K562 (cell line): ENCODE results near the gene HSPA1L. TPM values are rescaled to one million over a fixed set of nuclear protein-coding genes. Genes with fewer than 3 reads are reported as not detected.
"Not testable (repeated sequence)": the region's sequence is repeated elsewhere in the genome, so short reads cannot be mapped to it uniquely, and the experiment has no call there.

Experiments
- AFF4 ChIP-seq: sonication (generic); formaldehyde crosslinking; IDR thresholded peaks from 2 replicates; pipeline ENCODE4 v1.8.0; 2023; ENCODE audit warnings: mild to moderate bottlenecking, missing genetic modification reagents
- ELF4 ChIP-seq: fragments of 450-650 bp; formaldehyde crosslinking; IDR thresholded peaks from 2 replicates; pipeline ENCODE4 v1.4.0; 2022; ENCODE audit warnings: missing genetic modification characterization
- HLTF ChIP-seq: fragments of 450-650 bp; IDR thresholded peaks from 2 replicates; pipeline ENCODE4 v1.6.1; 2016
- HSF4 ChIP-seq: fragments of 250-450 bp; sonication (Bioruptor Pico); IDR thresholded peaks from 2 replicates; pipeline ENCODE4 v2.1.2; 2022; ENCODE audit warnings: mild to moderate bottlenecking, moderate library complexity, borderline replicate concordance
- KAT7 ChIP-seq: sonication (generic); formaldehyde crosslinking; IDR thresholded peaks from 2 replicates; pipeline ENCODE4 v1.8.0; 2022; ENCODE audit warnings: missing genetic modification reagents, mild to moderate bottlenecking, borderline replicate concordance
- MITF ChIP-seq: IDR thresholded peaks from 2 replicates; pipeline ENCODE4 v1.6.1; 2014; ENCODE audit warnings: antibody characterized with exemption
- MYC ChIP-seq, 2 experiments: fragments of 250-450 bp in 1 of 2; sonication (Bioruptor Pico) in 1 of 2; IDR thresholded peaks; 2 replicates each; pipeline versions ENCODE4 v1.5.1 to v1.6.1; 2012 to 2021; ENCODE audit warnings: low read depth in 2 of 2, borderline replicate concordance in 1 of 2, improper control_type of control experiment in 1 of 2, low read length in 1 of 2, mild to moderate bottlenecking in 1 of 2, moderate library complexity in 1 of 2
- OTX1 ChIP-seq: fragments of 450-650 bp; formaldehyde crosslinking; IDR thresholded peaks from 2 replicates; pipeline ENCODE4 v1.4.0; 2022; ENCODE audit warnings: mild to moderate bottlenecking
- PML ChIP-seq: IDR thresholded peaks from 2 replicates; pipeline ENCODE4 v1.6.1; 2012; ENCODE audit warnings: low read length, inconsistent platforms
- SMARCC2 ChIP-seq: fragments of 450-650 bp; IDR thresholded peaks from 2 replicates; pipeline ENCODE4 v1.6.1; 2017; ENCODE audit warnings: antibody characterized with exemption, moderate library complexity, mild to moderate bottlenecking, low read depth
- UBTF ChIP-seq, 2 experiments: IDR thresholded peaks; 2 replicates each; pipeline ENCODE4 v1.6.1; 2012; ENCODE audit warnings: improper control_type of control experiment in 2 of 2, low read depth in 2 of 2, low read length in 2 of 2, borderline replicate concordance in 1 of 2
- ZBTB1 ChIP-seq: sonication (generic); formaldehyde crosslinking; IDR thresholded peaks from 2 replicates; pipeline ENCODE4 v1.8.1; 2023; ENCODE audit warnings: missing genetic modification reagents, low read depth, mild to moderate bottlenecking, borderline replicate concordance
- ZNF121 ChIP-seq: sonication (generic); formaldehyde crosslinking; conservative IDR thresholded peaks from 2 replicates; pipeline ENCODE4 v1.8.0; 2022; ENCODE audit warnings: missing genetic modification reagents
- ZNF436 ChIP-seq: fragments of 250-450, 450-650 bp; sonication (Bioruptor Pico); formaldehyde crosslinking; IDR thresholded peaks from 2 replicates; pipeline ENCODE4 v1.7.0; 2020; ENCODE audit warnings: mild to moderate bottlenecking
- polyA plus RNA-seq, 8 experiments: library from polyadenylated mRNA; depleted of rRNA in 4 of 8; stranded (reverse) in 5 of 8; unstranded in 3 of 8; fragments of >200 nt; fragmentation: Nextera tagmentation in 2 of 8; fragmentation: Illumina TruSeq in 1 of 8; extraction: Ambion mirVana in 2 of 8; extraction: Trizol in 1 of 8; gene quantifications; 2 replicates each; pipeline versions ENCODE4 v1.2.1 to v1.2.3, GENCODE V29; 2011 to 2014; ENCODE audit warnings: inconsistent platforms in 1 of 8, missing spikeins in 1 of 8
- total RNA-seq, 7 experiments: library from RNA; depleted of rRNA in 6 of 7; stranded (reverse); fragments of >200 nt in 6 of 7; fragmentation: Illumina TruSeq in 2 of 7; extraction: Trizol in 2 of 7; gene quantifications; 2 replicates each; pipeline versions ENCODE4 v1.2.1 to v1.2.3, GENCODE V29; 2011 to 2021; ENCODE audit warnings: low replicate concordance in 1 of 7

HSPA1L gene
- total and polyA plus RNA-seq, 9 of the 15 experiments (the other 6 are each of a cell fraction or from before 2014, with no cell fraction given) = 0.14 to 2.1 (median 1.3) TPM

GRCh38 chr6:31817929-31818511 is 2.9 kb upstream of the HSPA1L start (continued):
- TF ChIP-seq AFF4 (CRISPR knock-in tag) (peak; percentile 61; the same call in 1 of the 2 replicates), PML (peak; percentile 61; the same call in 1 of the 2 replicates), ELF4 (CRISPR knock-in tag) (peak; percentile 48), OTX1 (CRISPR knock-in tag) (peak; percentile 46; the same call in 1 of the 2 replicates), KAT7 (CRISPR knock-in tag) (0 out of 2 replicates have a peak, but pooled peaks have one; percentile 42), MITF (peak; percentile 56; the same call in 1 of the 2 replicates), HLTF (peak; percentile 76; the same call in 1 of the 2 replicates), UBTF (IDR thresholded peaks at IDR 0.05; ENCODE audit: borderline replicate concordance in 1 of 2, low read depth in 2 of 2, low read length in 2 of 2) (0 out of 4 replicates have a peak, but pooled peaks have one; percentile 35 to 38), ZNF121 (CRISPR knock-in tag) (peak; percentile 91), SMARCC2 (0 out of 2 replicates have a peak, but pooled peaks have one; percentile 19), MYC (CRISPR knock-in tag; IDR thresholded peaks at IDR 0.05; ENCODE audit: borderline replicate concordance, low read depth) (peak; percentile 7; the same call in 1 of the 2 replicates), ZBTB1 (CRISPR knock-in tag) (peak; percentile 43; the same call in 1 of the 2 replicates), HSF4 (CRISPR knock-in tag) (peak; percentile 70; the same call in 1 of the 2 replicates), ZNF436 (CRISPR knock-in tag) (peak; percentile 58; the same call in 1 of the 2 replicates)
- TF ChIP-seq MYC (IDR thresholded peaks at IDR 0.05; ENCODE audit: low read depth, low read length) = not testable (repeated sequence)
